ENCODE measurements around the gene WFIKKN2.

Gene WFIKKN2

DNA sequence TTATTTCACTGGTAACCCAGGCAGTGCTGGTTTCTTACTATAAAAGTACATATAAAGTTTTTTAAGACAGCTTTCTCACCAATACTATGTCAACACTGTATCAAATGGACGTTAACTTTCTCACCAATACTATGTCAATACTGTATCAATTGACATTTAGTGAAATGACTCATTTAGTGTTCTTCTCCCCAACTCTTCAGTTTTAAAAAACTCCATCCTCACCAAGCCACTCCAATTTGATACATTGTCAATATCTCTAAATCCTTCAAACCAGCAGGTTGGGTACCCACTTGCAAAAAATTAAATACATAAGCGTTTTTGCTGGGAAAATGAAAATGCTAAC is 25.9 kb downstream of the WFIKKN2 start:
- no peak for DNase-seq (ENCODE audit: low read depth)
- no peak overlapping the region for H3K4me3 ChIP-seq (ENCODE audit: low read depth, low read length)
- TF ChIP-seq CTCF (IDR thresholded peaks at IDR 0.05; ENCODE audit: low read depth, low read length, missing control alignments), result no peak

GRCh38 chr17:50861822-50862528 is 26.6 kb downstream of the WFIKKN2 start:
- no peak for DNase-seq (ENCODE audit: low read depth)
- H3K4me3 ChIP-seq (ENCODE audit: low read depth, low read length), result no peak overlapping the region
- no peak for TF ChIP-seq CTCF (IDR thresholded peaks at IDR 0.05; ENCODE audit: low read depth, low read length, missing control alignments)

GRCh38 chr17:50863221-50863843 is 27.9 kb downstream of the WFIKKN2 start:
- peak; percentile 70 for TF ChIP-seq CTCF (IDR thresholded peaks at IDR 0.05; ENCODE audit: low read depth, low read length, missing control alignments)
- no peak overlapping the region for H3K4me3 ChIP-seq (ENCODE audit: low read depth, low read length)
- no peak for DNase-seq (ENCODE audit: low read depth)

DNA sequence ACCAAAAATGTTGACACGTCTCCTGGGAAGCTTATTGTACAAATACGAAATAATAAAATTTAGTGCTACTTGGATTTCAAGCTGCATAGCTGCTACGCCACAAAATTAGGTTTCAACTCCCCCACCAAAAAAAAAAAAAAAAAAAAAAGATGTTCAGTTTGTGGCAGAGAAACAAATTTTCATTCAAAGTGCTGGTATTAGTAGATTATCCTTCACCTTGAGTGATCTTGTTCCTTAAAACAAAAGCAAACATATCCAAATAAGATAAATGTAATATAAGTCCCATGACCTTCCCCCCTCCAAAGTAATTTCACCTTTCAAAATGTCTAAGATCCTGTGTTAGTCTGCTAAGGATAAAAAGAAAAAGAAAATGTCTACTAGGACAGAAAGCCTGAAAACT is 28.5 kb downstream of the WFIKKN2 start:
- no peak overlapping the region for H3K4me3 ChIP-seq (ENCODE audit: low read depth, low read length)
- TF ChIP-seq CTCF (IDR thresholded peaks at IDR 0.05; ENCODE audit: low read depth, low read length, missing control alignments), result no peak
- no peak for DNase-seq (ENCODE audit: low read depth)

GRCh38 chr17:50864747-50865059 is 29.3 kb downstream of the WFIKKN2 start:
- TF ChIP-seq CTCF (IDR thresholded peaks at IDR 0.05; ENCODE audit: low read depth, low read length, missing control alignments), result no peak
- peak overlapping the region; percentile 68 for H3K4me3 ChIP-seq (ENCODE audit: low read depth, low read length)
- no peak for DNase-seq (ENCODE audit: low read depth)

DNA sequence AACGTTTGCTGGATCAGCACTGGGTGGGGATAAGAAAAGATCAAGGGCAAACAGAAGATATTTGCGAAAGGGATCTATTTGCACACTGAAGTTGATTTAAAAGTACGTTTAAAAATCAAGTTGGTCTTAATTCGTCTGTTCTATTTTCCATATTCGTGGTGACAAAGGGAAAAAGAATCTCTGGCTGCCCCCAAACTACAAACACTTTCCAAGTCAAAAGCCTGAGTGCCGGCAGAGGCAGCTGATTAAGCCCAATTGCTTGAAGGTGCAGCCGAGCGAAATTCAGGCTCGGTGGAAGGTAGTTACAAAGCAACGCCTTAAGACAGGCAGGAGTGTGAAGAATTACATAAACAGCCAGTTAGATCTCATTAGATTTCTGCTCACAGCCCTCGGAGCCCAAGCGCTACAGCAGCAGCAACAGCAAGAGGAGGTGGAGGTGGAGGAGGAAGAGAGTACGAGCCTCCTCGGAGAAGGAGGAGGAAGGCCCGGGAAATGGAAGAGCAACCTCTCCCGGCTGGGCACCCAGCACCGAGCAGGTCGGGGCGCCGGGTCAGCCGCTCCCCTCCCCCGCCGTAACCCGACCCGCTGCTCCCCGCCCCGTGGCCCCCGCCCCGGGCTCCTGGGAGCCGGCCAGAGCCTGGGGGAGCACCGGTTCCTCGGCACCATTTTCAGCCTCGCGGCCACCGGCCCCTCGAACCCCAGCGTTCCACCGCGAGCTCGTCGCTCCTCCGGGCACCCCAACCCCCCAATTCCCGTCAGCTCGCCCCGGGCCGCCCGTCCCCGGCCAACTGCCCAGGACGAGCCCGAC is 29.9 kb downstream of the WFIKKN2 start:
- no peak for DNase-seq (ENCODE audit: low read depth)
- TF ChIP-seq CTCF (IDR thresholded peaks at IDR 0.05; ENCODE audit: low read depth, low read length, missing control alignments), result no peak
- peak overlapping the region; percentile 68 for H3K4me3 ChIP-seq (ENCODE audit: low read depth, low read length)

All from GM12864 (cell line).